Measurements from ENCODE around the gene ATP4A.

Gene ATP4A

DNA sequence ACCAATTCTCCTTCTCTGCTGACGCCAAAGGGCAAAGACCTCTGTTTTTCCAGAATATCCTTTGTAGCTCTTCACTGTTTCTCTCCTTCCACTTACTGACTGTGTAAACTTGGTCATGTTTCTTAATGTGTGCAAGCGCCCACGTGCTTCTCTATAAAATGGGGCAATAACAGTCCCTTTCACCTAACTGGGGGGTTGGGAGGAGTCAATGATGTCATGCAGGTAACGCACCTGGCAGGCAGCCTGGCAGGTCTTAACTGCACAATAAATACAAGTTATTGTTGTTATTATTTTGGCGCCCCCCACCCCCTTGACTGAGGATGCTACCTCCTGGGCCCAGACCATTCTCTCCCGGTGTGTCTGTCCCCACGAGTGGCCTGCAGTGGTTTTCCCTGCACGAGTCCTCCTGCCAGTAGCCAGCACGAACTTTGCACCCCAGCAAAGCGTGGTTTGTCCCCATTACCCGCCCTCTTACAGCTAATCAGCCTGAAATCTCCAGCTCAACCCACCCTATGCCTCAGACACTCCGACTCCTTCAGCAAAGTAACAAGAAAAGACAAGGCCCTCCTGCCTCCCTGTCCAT is 40.6 kb downstream of the ATP4A start:
- DNase-seq, result no peak

DNA sequence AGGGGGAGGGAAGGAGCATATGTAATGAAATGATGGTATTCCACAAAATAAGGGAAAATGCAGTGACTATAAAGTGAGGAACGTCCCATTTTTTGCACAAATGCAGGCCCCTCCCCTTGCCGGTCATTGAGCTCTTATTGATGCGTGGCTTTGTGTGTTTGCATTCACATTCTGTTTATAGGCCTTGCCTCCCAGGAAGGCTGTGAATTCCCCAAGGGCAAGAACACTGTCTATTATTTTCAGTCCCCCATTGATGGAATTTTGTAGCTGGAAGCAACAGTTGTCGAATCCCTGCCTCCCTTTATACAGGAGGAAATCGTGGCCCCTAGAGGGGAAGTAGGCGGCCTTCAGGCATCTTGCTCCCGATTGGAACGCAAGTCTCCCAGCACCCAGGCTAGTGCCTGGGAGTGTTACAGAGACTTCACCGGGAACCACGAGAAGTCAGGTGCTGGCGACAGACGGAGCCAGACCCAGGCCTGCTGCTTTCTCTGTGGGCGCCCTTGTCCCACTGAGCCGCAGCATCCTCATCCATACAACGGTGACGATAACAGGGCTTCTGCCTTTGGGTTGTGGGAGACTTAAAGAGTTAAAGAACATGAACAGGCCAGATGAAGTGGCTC is 42.2 kb downstream of the ATP4A start:
- DNase-seq, result no peak

DNA sequence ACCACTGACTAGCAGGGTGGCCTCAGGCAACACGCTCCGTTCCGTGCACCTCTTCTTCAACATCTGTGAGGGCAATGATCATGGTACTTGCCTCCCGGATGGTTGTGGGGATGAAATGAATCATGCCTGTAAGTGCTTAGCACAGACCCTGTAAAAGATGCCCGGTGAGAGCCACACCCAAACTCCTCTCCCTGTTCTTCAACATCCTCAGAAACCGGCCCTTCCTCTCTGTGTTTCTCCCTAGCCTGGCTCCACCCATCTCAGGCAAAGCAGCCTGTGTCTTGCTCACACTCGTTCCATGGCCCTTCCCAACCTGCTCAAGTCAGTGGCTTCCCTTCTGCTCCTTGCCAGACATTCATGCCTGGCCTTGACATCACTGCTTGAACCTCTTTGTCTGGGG is 44.2 kb downstream of the ATP4A start:
- no peak for DNase-seq

DNA sequence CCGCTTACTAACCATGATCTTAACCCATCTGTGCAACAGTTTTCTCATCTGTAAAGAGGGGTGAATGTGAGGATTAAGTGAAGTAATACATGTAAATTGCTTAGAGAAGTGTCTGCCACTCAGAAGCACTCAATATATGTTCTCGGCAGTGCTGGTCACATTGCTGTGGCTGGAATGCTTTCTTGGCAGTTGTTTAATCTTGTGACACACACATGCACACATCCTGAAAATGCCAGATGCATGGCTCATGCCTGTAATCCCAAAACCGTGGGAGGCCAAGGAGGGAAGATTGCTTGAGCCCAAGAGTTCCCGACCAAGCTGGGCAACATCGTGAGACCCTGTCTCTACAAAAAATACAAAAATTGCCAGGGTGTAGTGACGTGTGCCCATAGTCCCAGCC is 45.1 kb downstream of the ATP4A start:
- DNase-seq, result no peak

GRCh38 chr19:35517342-35517741 is 46.1 kb downstream of the ATP4A start:
- no peak for DNase-seq

DNA sequence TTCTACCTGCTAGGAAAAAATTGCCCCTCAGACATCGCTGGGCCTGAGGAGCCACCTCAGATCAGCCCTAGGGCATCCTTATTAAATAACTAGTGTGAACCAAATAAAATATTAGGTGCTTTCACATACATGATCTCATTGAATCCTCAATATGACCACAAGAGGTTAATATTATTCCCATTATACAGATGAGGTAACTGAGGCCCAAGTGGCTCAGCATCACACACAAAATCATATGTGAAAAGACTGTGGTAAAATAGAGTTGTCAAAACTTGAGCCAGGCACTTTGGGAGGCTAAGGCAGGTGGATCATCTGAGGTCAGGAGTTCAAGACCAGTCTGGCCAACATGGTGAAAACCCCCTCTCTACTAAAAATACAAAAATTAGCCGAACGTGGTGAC is 47.1 kb downstream of the ATP4A start:
- no peak for DNase-seq

DNA sequence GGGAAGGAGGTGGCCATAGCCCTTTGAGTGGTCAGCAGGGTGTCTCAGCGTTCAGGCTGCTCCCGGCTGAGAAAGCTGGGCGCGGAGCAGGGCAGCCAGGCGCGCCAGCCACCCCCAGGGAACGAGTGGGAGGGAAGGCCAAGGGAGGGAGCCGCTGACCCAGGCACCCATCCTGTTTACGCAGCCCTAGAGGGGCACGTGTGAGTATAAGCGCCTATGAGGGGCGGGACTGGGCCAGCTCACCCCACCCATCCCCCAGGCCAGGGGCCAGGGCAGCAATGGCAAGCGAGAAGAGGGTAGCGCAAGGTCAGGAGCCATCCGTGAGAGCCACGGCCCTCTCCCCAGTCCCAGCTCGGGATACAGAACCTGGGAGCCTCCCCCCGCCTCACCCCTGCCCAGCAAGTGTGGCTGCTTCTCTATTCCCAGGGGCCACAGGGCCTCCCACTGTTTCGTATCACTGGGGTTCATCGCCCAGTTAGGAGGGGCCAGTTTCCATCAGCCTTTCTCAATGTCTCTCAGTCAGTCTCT is 49.1 kb downstream of the ATP4A start:
- DNase-seq, result no peak

DNA sequence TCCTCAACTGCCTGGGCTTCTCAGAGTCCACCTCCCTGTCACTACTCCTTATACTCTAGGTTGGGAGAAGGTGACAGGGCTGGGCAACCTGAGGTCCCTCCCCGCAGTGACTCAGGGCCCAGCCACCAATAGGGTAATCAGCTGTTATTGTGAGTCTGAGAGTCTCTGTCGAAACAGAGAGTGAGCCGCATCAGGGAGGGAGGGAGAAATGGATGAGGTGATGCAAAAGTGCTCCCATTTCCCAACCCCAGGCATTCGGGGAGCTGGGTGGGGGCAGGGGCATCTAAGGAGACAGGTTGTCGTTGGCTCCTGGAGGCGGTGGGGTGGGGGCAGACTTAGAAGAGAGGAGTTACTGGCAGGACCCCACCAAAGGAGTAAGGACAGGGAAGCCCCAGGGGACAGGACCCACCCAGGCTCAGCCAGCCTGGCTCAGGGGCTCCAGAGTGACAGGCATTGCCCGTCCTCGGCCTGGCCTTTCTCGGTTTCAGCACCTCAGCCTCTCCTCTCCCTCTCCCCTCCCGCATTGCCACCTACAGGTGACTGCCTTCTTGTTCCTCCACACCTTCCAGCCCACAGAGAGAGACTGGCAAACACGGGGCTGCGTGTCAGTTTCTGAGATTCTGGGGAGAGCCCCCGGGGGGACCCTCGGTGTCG is 49.7 kb downstream of the ATP4A start, which contains the start of gene DMKN:
Gene DMKN (minus strand): TSS at position 22 of the 654 bp plus-strand sequence. CDS start 174 bp downstream, outside the sequence.
- no peak for DNase-seq

DNA sequence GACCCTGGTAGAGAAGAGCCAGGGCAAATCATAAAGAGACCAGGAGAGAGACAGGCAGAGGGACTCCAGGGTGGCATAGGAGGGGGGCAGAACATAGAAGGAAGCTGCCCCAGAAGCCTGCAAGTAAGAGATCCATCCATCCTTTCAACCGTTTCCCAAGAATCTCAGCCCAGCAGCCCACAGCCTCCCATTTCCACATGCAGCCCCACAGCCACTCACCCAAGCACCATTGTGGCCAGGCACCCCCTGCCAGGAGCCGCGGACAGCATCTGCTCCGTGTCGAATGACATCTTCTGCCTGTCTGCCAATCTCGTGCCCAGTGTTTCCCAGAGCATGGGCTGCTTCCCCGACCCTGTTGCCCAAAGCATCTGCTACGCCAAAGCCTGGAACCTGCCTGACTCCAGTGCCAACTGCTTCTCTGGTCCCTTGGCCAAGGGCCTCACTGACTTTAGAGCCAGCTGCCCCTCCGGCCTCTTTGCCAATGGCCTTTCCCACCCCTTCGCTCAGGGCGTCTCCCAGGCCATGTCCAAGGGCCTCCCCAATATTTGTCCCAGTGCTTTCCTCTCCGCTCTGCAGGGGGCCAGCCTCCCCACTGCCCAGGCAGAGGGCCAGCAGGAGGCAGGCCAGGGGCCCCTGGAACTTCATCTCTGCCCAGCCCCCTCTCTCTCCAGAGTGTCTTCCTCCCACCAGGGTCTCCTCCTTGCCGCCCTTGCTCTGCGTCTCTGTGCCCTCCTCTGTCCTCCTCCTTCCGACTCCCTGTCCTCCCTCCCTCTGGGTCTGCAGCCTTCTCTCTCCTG is 50.4 kb downstream of the ATP4A start:
- DNase-seq, result no peak

DNA sequence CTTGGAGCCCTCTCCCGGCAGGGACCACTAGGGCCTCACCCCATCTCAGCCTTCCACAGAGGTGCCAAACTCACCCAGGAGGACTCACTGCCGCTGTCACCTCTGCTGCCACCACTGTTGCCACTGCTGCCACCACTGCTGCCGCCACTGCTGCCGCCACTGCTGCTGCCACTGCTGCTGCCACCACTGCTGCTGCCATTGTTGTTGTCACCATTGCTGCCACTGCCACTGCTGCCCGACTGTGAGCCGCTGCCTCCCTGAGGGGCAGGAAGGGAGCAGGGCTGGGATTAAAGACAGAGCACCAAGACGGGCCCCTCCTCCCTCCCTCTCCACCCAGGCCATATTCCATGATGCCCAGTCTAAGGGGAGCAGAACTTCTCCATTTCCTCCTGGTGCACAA is 52.1 kb downstream of the ATP4A start:
- no peak for DNase-seq

DNA sequence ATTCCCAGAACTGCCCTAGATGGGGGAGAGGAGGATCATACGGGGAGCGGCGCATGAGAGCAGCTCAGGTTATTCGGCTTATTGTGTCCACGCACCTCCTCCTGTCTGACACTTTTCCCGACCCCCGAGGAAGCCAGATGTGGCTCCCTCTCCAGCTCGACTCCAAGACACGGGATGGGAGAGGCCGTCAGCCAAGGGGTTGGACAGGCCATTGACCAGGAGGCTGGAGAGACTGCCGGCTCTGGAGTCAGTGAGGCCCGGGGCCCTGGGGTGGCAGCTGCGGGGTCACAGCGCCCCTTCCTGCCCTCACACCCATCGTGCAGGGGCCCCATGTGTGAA is 52.9 kb downstream of the ATP4A start:
- no peak for DNase-seq

DNA sequence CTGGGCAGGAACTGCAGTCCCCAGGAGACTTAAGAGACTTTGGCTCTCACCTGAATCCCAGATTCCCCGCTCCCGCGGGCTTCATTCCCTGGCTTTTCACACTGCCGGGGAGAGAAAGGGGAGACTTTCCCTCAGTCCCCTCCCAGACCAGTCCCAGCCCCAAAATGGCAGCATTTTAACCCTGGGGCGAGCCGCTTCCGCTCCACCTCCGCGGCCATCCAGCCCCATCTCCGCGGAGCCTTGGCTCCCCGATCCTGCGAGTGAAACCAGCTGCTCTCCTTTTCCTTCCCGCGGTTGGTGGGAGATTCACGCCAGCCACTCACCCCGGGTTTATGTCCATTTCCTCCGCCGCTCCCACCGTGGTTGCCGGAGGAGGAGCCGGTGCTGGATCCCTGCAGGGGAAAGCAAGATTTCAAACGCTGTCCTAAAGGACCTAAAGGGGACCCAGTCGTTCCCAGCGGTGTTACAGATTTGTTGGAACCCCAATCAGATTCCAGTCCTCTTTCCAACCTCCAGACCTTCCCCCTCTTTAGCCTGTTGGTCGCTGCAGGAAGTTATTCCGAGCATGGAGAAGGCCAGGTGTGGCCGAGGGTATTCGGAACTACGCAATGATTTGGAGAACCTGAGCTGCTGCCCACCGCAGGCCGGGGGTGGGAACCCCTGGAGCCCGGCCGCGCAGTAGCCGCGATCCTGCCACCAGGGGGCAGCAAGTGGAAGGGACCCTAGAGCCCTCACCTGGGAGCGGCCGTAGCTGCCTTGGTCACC is 53.4 kb downstream of the ATP4A start:
- no peak for DNase-seq

DNA sequence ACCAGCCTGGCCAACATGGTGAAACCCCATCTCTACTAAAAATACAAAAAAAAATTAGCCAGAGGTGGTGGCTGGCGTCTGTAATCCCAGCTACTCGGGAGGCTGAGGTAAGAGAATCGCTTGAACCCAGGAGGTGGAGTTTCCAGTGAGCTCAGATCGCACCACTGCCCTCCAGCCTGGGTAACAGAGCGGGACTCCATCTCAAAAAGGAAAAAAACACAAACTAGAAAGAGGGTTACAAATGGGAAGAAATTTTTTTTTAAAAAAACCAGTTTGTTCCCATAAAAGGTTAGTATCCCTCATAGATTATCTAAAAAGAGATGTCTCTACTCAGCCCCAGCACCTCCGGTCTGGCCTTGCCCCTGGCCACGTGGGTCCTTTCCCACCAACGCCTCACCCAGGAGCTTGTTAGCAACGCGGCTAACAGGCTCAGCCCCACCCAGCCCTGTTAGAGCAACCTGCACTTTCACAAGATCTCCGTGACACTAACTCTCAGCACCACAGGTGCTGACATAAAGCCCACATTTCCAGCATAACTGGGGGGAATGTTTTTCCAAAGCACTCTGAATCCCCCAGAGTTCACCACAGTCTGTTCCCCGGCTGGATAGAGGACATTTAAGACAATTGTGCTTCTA is 54.3 kb downstream of the ATP4A start:
- DNase-seq, result no peak

DNA sequence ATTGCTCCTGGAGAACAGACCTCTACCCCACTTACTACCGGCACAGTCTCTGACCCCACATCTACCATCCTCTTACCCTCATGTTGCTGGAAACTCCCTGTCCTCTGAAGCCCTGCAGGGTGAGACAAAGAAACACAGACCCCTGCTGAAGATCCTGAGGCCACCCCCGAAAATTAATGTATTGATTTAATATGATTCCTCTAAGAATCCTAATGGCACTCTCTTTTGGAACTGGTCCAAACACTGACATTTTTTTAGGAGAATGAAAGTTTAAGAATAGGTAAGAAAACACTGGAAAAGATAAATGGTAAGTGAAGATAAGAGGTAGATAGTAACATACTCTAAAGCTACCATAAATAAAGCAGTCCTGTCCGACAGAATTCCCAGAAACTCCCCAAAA is 55.3 kb downstream of the ATP4A start:
- no peak for DNase-seq

GRCh38 chr19:35507561-35507960 is 55.9 kb downstream of the ATP4A start:
- DNase-seq, result no peak

- no peak for DNase-seq
Observed at GRCh38 chr19:35506011-35506410, 57.4 kb downstream of the ATP4A start.

- no peak for DNase-seq
Observed at GRCh38 chr19:35502751-35503150, 60.7 kb downstream of the ATP4A start.

DNA sequence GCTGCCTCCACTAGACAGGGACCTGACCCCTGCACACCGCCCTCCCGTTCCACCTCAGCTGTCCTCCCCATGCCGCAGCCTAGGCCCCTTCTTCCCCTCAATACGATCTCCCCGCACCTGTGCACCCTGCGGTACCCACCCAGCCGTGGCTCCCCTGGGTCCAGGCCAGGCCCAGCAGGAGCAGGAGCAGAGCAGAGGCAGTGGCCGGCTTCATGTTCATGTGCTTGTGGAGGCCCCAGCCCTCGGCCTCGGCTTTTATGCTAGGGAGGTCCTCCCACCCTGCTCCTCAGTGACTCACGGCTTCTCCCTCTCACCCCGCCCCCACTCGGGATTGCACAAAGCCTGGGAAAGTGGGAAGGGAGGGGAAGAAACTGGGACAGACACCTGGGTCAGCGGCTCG is 61.8 kb downstream of the ATP4A start:
- no peak for DNase-seq

GRCh38 chr19:35500611-35501010 is 62.8 kb downstream of the ATP4A start:
- no peak for DNase-seq

All from NCI-H1436 treated with DMSO at 0.1 percent for 48 hours (cell line).